Suprapubic skin (tissue), 4 donors: ENCODE results near the gene TRAK1. TPM values are rescaled to one million over a fixed set of nuclear protein-coding genes. Genes with fewer than 3 reads are reported as not detected.

ENCODE experiments used
- DNase-seq, 2 donors: peaks; one replicate each; pipeline ENCODE4 v3.0.0-alpha.2; 2019; ENCODE audit warnings: low spot score in 2 of 2
- H3K27ac ChIP-seq: fragments of 200-600 bp; sonication (generic); one replicate; pipeline ENCODE4 v1.5.1; 2019
- H3K27me3 ChIP-seq: fragments of 200-600 bp; sonication (generic); one replicate; pipeline ENCODE4 v1.5.1; 2019
- H3K36me3 ChIP-seq: fragments of 200-600 bp; sonication (generic); one replicate; pipeline ENCODE4 v1.5.1; 2019
- H3K4me1 ChIP-seq: fragments of 200-600 bp; sonication (generic); one replicate; pipeline ENCODE4 v1.5.1; 2019
- H3K4me3 ChIP-seq: fragments of 200-600 bp; sonication (generic); one replicate; pipeline ENCODE4 v1.5.1; 2019; ENCODE audit warnings: mild to moderate bottlenecking
- H3K9me3 ChIP-seq: fragments of 200-600 bp; sonication (generic); one replicate; pipeline ENCODE4 v1.5.1; 2019
- CTCF ChIP-seq, 2 donors: fragments of 200-600 bp in 1 of 2; fragments of 450-650 bp in 1 of 2; sonication (generic) in 1 of 2; IDR thresholded peaks; one replicate each; pipeline ENCODE4 v1.5.1; 2016 to 2019; ENCODE audit warnings: antibody characterized with exemption in 2 of 2, mild to moderate bottlenecking in 1 of 2, moderate library complexity in 1 of 2
- EP300 ChIP-seq: sonication (generic); formaldehyde crosslinking; IDR thresholded peaks from one replicate; pipeline ENCODE4 v1.6.1; 2017; ENCODE audit warnings: antibody characterized with exemption
- POLR2A ChIP-seq, 2 donors: fragments of 450-650 bp; IDR thresholded peaks; one replicate each; pipeline ENCODE4 v1.6.1; 2017; ENCODE audit warnings: antibody characterized with exemption in 2 of 2, mild to moderate bottlenecking in 2 of 2, moderate library complexity in 2 of 2
- POLR2AphosphoS5 ChIP-seq, 3 donors: sonication (generic); formaldehyde crosslinking; IDR thresholded peaks; one replicate each; pipeline ENCODE4 v1.6.1; 2017; ENCODE audit warnings: antibody characterized with exemption in 3 of 3
- WGBS: methylation state at CpG from one replicate; pipeline ENCODE4 v1.1.5; 2018; 5-methylcytosine and 5-hydroxymethylcytosine counted together
- total RNA-seq, 4 donors: library from RNA; depleted of rRNA; stranded (reverse); fragments of >200 nt; gene quantifications; one replicate each; pipeline ENCODE4 v1.1.0, GENCODE V29; 2016

The TRAK1 gene
- total RNA-seq, 4 donors from 2014 or later, result 78.3 to 214 (median 86.4) TPM

GRCh38 chr3:42133500-42134298 is 42.5 kb downstream of the TRAK1 start:
- H3K9me3 ChIP-seq, result no peaks in the 10 kb centered on the region

DNA sequence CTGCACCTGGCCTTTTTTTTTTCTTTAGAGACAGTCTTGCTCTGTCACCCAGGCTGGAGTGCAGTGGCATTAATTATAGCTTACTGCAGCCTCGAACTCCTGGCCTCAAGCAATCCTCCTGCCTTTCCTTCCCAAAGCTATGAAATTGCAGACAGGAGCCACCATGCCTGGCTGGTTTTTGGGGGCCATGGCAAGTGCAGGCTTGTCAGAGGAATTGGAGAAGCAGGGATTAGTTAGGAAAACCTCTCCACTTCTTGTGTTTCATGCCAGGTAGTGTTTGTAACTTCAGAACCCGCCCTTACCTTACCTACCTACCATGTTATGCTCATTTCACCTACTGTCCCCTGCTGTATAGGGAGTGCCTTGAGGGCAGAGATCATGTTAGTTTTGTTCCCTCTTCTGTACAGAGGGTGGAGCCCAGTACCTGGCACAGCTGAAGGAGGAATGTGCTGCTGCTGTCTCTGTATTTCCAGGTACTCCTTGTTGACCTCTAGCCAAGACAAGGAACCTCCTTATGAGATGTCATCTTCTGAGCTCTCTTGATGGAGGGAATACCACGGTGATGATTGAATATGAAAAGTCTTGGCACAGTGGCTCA is 43.8 kb downstream of the TRAK1 start:
- H3K27me3 ChIP-seq, result no peaks in the 10 kb centered on the region
- H3K9me3 ChIP-seq, result no peaks in the 10 kb centered on the region
- 56% methylated on average over 3 of the region's 3 CpGs for WGBS
- peaks cover 2% of the 10 kb centered on the region for H3K36me3 ChIP-seq
- no peak for DNase-seq
- H3K4me3 ChIP-seq, result no peak overlapping the region
- H3K4me1 ChIP-seq, result peaks cover 15% of the 10 kb centered on the region
- H3K27ac ChIP-seq, result no peak overlapping the region
- TF ChIP-seq CTCF (IDR thresholded peaks at IDR 0.05), result no peak
- TF ChIP-seq POLR2AphosphoS5 (IDR thresholded peaks at IDR 0.05), result no peak

More at GRCh38 chr3:42133500-42134298, 42.5 kb downstream of the TRAK1 start:
- 51% methylated on average over 5 of the region's 5 CpGs for WGBS
- Histone ChIP-seq H3K4me1 (peaks cover 23% of the 10 kb centered on the region), H3K4me3 (no peak overlapping the region), H3K36me3 (peaks cover 2% of the 10 kb centered on the region), H3K27ac (no peak overlapping the region), H3K27me3 (no peaks in the 10 kb centered on the region)
- DNase-seq, result no peak
- no peak for TF ChIP-seq CTCF (IDR thresholded peaks at IDR 0.05)
- TF ChIP-seq POLR2AphosphoS5 (IDR thresholded peaks at IDR 0.05), result no peak
- no peak for TF ChIP-seq POLR2A (IDR thresholded peaks at IDR 0.05)
- TF ChIP-seq EP300, result no peak

DNA sequence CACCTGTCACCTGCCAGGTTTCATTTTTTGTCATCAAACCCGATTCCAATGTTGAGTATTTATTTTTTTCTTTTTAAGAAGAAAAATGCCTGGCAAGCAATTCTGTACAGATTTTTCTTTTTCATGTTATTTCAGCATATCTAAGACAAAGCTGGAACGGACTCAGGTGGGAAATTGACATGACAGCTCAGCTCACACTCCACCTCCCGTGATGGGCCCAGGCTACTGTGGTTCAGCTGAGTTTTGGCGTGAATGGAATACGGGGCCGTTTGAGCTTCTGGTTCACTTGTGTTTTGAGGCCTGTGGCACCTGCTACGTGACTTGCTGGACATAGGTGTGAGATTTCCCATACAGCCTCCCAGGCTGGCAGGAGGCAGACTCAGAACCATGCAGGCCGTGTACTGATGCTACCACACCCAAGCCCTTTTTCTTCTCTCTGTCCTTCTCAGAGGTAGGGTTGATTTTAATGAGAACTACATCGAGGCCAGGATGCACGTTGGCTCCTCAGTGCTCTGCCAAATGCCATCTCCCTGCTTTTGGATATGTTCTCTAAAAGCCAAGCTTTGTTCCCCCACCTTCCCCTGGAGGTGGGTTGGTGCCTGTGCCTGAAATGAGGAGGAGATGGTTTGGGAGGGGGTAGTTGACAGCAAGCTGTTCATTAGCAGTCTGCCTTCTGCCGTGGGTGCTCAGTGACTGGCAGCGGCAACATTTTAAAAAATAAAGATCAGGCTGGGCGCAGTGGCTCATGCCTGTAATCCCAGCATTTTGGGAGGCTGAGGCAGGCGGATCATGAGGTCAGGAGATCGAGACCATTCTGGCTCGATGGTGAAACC is 48.7 kb downstream of the TRAK1 start:
- no peak for TF ChIP-seq POLR2AphosphoS5 (IDR thresholded peaks at IDR 0.05)
- no peak for TF ChIP-seq CTCF (IDR thresholded peaks at IDR 0.05)
- no peak for TF ChIP-seq EP300
- TF ChIP-seq POLR2A (IDR thresholded peaks at IDR 0.05), result no peak
- peaks cover 12% of the 10 kb centered on the region for H3K4me1 ChIP-seq
- H3K36me3 ChIP-seq, result no peaks in the 10 kb centered on the region
- no peak overlapping the region for H3K4me3 ChIP-seq
- 85% methylated on average over 16 of the region's 16 CpGs for WGBS
- no peaks in the 10 kb centered on the region for H3K9me3 ChIP-seq
- no peak overlapping the region for H3K27ac ChIP-seq
- H3K27me3 ChIP-seq, result no peaks in the 10 kb centered on the region
- no peak for DNase-seq

- H3K36me3 ChIP-seq, result no peaks in the 10 kb centered on the region
- no peaks in the 10 kb centered on the region for H3K9me3 ChIP-seq
- DNase-seq, result no peak
- no peak overlapping the region for H3K4me3 ChIP-seq
- H3K27me3 ChIP-seq, result no peaks in the 10 kb centered on the region
- TF ChIP-seq POLR2A (IDR thresholded peaks at IDR 0.05) (no peak), EP300 (no peak), CTCF (IDR thresholded peaks at IDR 0.05) (no peak), POLR2AphosphoS5 (IDR thresholded peaks at IDR 0.05) (no peak)
- H3K27ac ChIP-seq, result no peak overlapping the region
- 73% methylated on average over 7 of the region's 7 CpGs for WGBS
- H3K4me1 ChIP-seq, result peaks cover 3% of the 10 kb centered on the region
Measured at GRCh38 chr3:42140665-42141203, 49.6 kb downstream of the TRAK1 start.
